ENCODE measurements around the gene CRYBA1.

Gene CRYBA1

DNA sequence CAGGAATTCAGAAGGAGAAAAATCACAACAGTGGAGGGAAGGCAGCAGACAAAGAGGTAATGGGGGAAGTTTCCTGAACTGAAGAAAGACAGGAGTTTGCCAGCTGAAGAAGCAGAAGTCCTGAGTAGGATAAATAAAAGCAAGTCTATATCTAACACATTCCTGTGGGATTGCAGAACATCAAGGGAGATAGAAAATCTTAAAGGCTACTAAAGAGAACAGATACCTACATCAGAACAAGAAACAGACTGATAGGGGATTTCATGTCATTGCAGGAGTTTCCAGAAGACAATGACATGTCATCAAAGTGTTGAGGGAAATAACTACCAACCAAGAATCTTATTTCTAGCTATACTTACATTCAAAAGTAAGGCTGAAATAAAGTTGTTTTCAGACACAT is 21.3 kb upstream of the CRYBA1 start:
- TF ChIP-seq, protein P1, sequence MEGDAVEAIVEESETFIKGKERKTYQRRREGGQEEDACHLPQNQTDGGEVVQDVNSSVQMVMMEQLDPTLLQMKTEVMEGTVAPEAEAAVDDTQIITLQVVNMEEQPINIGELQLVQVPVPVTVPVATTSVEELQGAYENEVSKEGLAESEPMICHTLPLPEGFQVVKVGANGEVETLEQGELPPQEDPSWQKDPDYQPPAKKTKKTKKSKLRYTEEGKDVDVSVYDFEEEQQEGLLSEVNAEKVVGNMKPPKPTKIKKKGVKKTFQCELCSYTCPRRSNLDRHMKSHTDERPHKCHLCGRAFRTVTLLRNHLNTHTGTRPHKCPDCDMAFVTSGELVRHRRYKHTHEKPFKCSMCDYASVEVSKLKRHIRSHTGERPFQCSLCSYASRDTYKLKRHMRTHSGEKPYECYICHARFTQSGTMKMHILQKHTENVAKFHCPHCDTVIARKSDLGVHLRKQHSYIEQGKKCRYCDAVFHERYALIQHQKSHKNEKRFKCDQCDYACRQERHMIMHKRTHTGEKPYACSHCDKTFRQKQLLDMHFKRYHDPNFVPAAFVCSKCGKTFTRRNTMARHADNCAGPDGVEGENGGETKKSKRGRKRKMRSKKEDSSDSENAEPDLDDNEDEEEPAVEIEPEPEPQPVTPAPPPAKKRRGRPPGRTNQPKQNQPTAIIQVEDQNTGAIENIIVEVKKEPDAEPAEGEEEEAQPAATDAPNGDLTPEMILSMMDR (IDR thresholded peaks at IDR 0.05), result no peak

DNA sequence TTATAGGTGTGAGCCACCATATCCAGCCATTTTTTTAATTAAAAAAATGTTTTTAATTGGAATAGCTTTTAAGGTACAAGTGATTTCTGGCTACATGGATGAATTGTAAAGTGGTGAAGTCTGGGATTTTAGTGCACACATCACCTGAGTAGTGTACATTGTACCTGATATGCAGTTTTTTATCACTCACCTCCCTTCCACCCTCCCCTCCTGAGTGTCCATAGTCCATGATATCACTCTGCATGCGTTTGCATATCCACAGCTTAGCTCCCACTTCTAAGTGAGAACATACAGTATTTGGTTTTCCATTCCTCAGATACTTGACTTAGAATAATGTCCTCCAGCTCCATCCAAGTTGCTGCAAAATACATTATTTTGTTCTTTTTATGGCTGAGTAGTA is 13.4 kb upstream of the CRYBA1 start:
- TF ChIP-seq, protein P1 (IDR thresholded peaks at IDR 0.05), result no peak

DNA sequence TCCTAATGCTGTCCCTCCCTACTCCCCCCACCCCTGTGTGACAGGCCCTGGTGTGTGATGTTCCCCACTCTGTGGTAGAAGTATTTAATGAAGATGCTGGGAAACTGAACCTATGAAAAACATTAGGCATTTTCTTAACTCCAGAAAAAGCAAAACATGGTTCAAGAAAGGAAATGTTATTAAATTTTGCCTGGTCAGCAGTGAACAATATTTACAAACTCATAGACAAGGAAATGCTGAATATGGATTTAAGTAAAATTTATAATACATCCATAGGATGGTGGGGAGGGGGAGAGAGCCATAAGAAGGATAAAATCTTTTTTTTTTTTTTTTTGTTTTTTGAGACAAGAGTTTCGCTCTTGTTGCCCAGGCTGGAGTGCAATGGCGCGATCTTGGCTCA is 10.8 kb upstream of the CRYBA1 start:
- TF ChIP-seq, protein P1 (IDR thresholded peaks at IDR 0.05), result no peak

DNA sequence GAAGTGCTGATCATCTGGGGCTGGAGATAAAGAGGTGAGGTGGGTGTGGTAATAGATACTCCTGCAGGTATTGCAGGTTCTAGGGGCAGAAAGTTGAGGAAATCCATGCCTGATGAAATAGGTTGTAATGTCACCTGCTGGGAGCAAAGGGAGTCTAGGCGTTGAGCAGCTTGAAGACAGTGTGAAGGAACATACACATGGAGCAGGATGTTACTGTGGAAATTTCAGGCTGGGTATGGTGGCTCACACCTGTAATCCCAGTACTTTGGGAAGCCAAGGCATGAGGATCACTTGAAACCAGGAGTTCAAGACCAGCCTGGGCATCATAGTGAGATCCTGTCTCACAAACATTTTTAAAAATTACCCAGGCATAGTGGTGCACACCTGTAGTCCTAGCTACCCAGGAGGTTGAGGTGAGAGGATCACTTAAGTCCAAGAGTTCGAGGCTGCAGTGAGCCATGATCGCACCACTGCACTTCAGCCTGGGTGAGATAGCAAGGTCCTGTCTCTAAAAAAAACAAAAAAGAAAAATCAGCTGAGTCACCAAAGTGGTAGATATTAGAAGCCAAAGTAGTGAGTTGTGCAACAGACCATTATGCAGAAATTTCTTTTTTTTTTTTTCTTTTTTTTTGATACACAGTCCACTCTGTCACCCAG is 9.1 kb upstream of the CRYBA1 start:
- TF ChIP-seq, protein P1 (IDR thresholded peaks at IDR 0.05), result no peak

DNA sequence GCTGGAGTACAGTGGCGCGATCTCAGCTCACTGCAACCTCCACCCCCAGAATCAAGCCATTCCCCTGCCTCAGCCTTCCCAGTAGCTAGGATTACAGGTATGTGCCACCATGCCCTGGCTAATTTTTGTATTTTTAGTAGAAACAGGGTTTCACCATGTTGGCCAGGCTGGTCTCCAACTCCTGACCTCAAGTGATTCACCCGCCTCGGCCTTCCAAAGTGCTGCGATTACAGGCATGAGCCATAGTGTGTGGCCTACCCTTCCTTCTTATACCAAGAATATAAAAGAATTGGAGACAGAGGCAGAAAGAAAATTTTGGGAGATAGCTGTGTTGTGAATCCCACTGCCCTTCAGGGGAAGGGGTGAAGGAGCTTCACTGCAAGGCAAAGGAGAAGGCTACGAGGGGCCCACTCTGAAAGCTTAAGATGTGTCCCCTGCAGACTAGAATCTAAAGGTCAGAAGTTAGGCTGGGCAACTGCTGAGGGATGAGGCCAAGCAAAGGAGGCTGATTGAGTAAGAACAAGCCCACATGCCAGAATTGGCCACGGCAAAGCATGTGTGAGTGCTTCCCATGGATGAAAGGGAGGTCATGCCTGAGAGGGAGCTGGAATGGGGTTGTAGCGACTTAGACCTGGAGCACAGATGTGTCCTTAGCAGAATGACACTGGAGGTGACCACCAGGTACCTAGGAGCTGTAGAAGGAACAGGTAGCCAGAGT is 8.4 kb upstream of the CRYBA1 start:
- TF ChIP-seq, protein P1 (IDR thresholded peaks at IDR 0.05), result no peak

DNA sequence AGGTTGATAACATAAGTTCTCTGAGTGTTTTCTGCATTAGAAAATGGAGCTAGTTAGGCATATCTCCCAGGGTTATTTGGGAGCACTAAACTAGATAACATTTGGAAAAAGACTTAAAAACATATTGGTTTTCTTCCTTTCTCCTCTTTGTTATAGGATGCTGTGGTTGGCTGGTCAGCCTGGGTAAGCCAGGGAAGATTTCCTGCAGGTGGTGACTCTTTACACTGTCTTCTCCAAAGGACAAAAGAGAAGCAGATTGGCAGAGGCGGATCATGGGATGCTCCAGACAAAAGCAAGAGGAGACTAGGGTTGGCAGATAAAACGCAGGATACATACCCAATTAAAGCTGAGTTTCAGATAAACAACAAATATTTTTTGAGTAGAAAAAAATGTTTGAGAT is 6.2 kb upstream of the CRYBA1 start:
- TF ChIP-seq, protein P1 (IDR thresholded peaks at IDR 0.05), result no peak

DNA sequence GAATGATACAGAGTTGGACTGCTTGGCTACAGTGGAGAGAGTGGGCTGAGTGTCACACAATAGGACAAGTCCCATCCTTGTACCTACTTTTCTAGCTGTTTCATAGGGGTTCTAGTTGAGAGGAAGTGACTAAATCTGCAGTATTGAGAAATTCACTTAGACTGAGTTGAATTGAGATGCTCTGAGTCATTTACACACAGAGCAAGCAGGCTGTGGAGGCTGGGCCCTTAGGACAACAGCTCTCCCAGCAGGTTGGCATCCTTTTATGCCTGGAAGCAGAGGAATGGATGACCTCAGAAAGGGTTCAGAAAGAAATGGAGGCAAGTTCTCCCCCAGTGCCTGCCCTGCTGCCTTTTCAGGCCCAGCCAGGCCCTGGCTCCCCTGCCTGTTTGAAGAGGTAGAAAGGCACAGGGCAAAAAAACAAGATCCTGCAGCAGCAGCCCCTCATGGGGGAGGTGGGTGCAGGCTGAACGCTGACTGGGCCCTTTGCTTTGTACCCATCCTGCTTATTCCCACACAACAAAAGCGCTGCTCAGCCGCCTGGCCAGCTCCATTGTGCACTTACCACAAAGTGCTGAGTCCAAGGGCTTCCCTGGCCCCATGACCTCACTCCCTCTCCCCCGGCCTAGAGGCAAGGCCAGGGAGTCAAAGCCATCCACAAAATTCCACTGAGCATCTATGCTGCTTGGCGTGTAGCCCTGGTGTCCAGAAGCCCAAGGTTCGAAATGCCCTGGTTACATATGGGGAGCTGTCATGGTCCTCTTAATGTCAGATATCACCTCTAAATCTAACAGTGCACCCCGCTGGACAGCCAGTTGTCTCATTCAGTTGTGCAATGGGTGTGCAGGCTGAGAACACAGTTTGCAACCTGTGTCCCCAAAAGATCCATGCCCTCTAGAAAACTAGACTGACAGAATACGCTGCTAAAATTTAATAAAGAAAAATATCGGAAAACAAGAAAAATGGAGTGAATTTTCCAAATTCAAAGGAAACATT is 5.4 kb upstream of the CRYBA1 start:
- TF ChIP-seq, protein P1 (IDR thresholded peaks at IDR 0.05), result no peak
